NCI-H510A treated with DMSO at 0.1 percent for 48 hours (cell line): ENCODE results near the gene SLCO3A1.

Experiments
- DNase-seq: peaks from one replicate; lab custom pipeline; 2025; lab: John Stamatoyannopoulos, UW

Gene SLCO3A1

GRCh38 chr15:91966194-91966552 lies 112.7 kb downstream of the SLCO3A1 start:
- DNase-seq: no peak

DNA sequence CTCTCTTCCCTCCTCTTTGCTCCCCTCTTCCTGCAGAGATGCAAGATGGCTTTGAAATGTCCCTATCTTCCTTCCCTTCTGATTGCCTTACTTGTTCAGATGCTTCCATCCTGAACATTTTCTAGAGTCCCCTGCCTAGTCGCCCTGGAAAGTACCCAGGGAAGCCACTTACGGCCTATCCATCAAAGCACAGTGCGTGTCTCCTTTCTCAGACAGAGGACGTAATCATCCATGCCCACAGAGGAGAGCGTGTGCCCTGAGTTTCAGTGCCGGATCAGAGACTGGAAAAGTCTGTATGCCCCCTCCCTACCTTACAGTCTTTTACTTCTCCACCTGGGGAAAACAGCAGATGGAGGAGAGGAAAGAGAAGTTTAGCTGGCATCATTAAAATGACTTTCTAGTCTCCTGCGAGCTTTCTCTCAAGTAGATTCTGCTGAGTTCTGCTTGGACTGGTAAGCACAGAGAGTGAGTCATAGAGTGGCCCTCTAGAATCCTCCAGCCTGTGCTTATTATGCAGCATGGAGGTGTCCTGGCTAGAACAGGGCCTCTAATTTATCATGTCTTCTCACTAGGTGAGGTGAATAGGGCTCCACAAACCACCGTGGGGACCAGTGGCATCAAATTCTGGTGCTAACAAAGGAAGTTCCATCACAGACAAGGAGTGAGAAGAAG lies 114.6 kb downstream of the SLCO3A1 start:
- no peak for DNase-seq

GRCh38 chr15:91968610-91969009 lies 115.1 kb downstream of the SLCO3A1 start:
- no peak for DNase-seq

DNA sequence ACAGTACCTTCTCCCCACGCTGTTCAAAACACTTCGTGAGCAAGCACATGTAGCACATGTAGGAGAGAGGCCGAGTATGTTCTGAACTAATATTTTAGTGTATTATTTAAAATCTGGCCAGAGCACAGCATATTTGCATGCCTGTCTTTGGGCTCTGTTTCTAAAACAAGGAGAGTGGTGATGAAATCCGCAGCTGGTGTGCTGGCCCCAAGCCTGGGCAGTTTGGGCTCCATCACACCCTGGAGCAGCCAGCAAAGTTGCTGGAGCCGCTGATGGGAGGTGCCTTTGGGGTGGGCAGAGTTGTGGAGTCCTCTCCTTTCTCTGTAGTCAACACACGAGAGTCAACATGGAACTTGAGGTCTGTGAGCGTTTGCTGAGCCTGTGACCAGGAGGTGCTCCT lies 116.6 kb downstream of the SLCO3A1 start:
- no peak for DNase-seq

DNA sequence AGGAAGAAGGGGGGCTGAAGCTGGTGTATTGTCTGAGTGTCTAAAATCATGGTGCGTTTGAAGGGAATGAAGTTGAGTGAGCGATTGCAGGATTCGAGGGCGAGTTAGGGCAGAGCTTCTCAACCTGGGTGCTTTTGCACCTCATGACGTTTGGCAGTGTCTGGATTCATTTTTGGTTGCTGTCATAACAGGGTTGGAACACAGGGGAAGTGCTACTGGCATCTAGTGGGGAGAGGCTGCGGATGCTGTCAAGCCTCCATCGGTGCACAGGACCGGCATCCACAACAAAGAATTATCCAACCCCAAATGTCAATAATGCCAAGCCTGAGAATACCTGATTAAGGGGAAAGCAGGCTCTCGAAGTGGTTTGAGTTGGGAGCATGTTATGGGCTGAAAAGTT lies 120.0 kb downstream of the SLCO3A1 start:
- no peak for DNase-seq

DNA sequence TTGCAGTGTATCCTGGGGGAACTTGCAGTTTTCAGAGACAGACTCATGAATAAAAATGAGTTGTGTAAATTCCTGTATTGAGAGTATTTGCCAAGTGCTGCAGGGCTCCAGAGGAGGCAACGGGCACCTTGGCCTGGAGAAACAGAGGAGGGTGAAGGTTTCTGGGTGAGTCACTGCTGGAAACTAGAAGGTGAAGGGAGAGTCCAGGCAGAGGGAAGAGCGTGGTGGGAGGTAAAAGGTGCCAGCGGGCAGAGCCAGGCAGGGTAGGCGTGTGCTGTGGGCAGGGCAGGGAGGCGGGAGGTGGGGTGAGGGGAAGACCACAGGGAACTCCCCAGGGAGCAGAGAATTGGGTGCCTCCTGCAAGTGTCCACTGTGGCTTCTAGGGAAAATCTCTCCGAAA lies 120.8 kb downstream of the SLCO3A1 start:
- DNase-seq: no peak

- no peak for DNase-seq
These were observed 121.9 kb downstream of the SLCO3A1 start for GRCh38 chr15:91975241-91975978.

GRCh38 chr15:91976966-91977365 lies 123.5 kb downstream of the SLCO3A1 start:
- no peak for DNase-seq

DNA sequence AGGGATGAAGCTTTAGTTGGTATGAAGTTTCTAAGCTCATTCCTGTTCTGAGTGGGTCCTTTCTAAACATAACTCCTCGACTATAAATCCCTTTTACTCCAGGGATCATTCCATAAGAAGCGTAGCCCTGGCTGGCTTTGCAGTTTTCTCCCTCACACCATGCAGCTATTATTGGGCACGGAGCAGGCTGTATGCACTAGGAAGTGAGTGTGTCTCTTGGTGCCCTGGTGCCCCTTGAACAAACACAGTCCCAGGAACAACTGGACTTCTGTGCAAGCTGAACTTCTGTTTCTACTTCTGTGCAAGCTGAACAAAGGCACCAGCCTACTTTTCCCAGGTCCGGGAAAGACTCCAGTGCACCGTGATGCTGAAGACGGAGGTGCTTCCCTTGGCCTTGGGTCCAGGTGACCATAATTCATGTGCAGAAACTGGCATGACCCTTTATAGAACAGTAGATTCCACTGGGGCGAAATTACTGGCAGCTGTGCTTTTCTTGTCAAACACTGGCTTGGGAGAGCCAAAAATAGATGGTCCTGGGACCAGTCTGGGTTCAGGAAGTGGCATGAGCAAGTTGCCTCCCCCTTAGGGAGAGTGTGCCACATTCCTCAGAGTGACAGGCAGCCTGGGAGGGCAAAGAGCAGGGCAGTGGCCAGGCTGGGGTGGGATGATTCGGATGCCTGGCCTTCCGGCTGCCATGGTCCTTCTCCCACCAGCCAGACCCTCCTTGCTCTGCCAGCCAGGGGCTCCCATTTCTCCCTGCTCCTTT lies 127.2 kb downstream of the SLCO3A1 start:
- DNase-seq: no peak

GRCh38 chr15:91981821-91982800 lies 128.6 kb downstream of the SLCO3A1 start:
- no peak for DNase-seq

GRCh38 chr15:91983729-91984340 lies 130.3 kb downstream of the SLCO3A1 start:
- DNase-seq: no peak

- DNase-seq: no peak
These were observed 131.8 kb downstream of the SLCO3A1 start for GRCh38 chr15:91985297-91985696.

GRCh38 chr15:91988071-91988470 lies 134.6 kb downstream of the SLCO3A1 start:
- no peak for DNase-seq

DNA sequence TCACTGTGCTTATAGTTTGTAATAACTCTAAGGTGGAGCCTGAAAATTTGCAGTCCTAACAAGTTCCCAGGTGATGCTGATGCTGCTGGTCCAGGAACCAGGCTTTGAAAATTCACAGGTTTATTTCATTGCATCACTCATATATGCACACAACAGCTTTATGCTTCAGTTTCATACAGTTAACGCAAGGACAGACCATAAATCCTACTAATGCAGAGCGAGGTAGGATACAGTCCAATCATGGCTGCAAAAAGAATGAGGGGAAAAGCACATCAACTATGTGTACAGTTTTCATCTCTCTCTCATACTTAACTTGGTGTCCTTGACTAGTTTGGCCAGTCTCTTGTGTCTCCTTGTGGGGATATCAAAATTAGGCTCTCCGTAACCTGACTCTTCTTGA lies 135.1 kb downstream of the SLCO3A1 start:
- no peak for DNase-seq

GRCh38 chr15:91989821-91990220 lies 136.3 kb downstream of the SLCO3A1 start:
- no peak for DNase-seq

DNA sequence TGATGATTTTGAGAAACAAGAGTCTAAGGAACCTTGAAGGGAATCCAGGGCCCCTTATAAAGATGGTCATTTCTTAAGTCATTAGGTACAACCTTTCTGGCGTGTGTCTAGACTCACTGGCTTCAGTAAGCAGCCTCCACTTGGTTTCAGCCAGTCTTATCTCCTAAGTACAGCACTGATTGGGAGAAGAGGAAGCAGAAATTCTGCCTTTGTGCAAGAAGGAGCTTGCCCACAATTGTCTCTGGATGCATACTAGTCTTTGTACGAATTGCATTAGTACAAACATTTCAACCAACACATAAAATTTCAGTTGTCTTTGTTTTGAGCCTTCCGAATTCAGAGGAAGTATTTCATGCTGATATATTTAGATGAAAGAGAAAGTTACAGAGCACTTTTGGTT lies 139.4 kb downstream of the SLCO3A1 start:
- DNase-seq: no peak

GRCh38 chr15:91995146-91995545 lies 141.6 kb downstream of the SLCO3A1 start:
- DNase-seq: no peak

- no peak for DNase-seq
These were observed 143.7 kb downstream of the SLCO3A1 start for GRCh38 chr15:91997163-91997562.

DNA sequence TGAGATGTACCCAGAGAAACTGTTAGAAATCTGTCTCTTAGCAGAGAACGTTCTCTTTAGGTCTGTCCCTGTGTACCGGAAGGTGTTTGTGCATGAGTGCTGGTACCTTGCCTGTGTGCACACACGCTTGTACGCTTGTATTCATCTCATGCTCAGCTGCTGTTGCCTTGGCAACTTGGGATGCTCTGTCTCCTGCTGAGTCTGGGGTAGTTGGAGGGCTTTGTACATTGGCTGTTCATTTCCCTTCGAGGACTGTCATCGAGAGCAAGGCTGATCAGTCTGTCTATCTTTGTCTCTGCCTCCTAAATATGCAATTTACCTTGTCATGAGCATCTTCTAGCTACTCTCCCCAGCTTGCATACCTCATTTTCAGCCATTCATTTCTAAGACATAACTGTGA lies 147.2 kb downstream of the SLCO3A1 start:
- DNase-seq: peak; percentile 18

DNA sequence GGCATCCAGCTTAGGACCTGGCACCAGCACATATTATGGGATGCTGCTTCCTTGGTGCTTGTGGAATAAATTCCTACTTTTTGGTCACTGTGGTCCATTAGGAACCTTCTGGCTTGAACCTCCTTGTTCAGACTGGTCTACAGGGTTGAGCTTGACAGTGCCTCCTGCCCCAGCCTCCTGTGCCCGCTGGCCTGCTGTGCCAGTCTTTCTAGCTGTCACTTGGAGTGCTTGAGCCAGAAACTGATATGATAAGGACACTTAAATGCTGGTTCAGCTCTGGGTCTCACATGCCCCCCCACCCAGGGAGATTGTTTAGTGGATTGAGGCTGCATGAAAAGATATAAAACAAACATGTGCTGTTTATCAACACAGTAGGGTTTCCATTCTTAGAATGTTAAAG lies 147.8 kb downstream of the SLCO3A1 start:
- peak; percentile 62 for DNase-seq

DNA sequence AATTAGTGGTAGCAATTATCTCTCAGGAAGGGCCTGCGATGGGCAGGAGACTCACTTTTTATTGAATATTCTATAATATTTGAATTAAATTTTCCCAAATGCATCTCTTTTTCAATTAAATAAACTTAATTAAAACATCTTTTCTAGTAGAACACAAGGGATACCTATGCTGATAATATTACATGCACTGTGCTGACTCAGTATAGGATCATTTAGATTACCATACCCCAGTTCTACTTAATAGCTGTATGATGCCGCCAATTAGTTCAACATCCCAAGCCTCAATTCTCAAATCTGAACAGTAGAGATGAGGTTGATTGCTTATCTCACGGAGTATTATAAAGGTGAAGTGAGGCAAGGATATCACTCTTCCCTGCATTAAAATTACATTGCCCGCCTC lies 149.2 kb downstream of the SLCO3A1 start:
- DNase-seq: no peak
